Loucy (cell line): ENCODE measurements around the gene RIPOR2.

Experiments used
- H2AFZ ChIP-seq: fragments of 200-600 bp; sonication (generic); 2 replicates; pipeline ENCODE4 v1.6.0; 2016; ENCODE audit warnings: antibody characterized with exemption, mild to moderate bottlenecking, low read length, moderate library complexity
- H3F3A ChIP-seq: fragments of 200-600 bp; 2 replicates; pipeline ENCODE4 v1.6.0; 2016; ENCODE audit warnings: antibody characterized with exemption, low read depth, mild to moderate bottlenecking
- H3K27me3 ChIP-seq: fragments of 200-600 bp; sonication (generic); 2 replicates; pipeline ENCODE4 v1.6.1; 2014; ENCODE audit warnings: low read length, mild to moderate bottlenecking; ENCODE audit not compliant: insufficient read depth, poor library complexity, severe bottlenecking
- H3K36me3 ChIP-seq: fragments of 200-600 bp; sonication (generic); 2 replicates; pipeline ENCODE4 v1.6.1; 2016; ENCODE audit warnings: low read length; ENCODE audit not compliant: insufficient read depth
- H3K4me1 ChIP-seq: fragments of 200-600 bp; sonication (generic); 2 replicates; pipeline ENCODE4 v1.5.1; 2014; ENCODE audit warnings: low read length, mild to moderate bottlenecking; ENCODE audit not compliant: insufficient read depth, poor library complexity, severe bottlenecking
- H3K4me2 ChIP-seq: fragments of 200-600 bp; sonication (generic); 2 replicates; pipeline ENCODE4 v1.6.0; 2014; ENCODE audit warnings: antibody characterized with exemption, low read length, low read depth, mild to moderate bottlenecking; ENCODE audit not compliant: poor library complexity, severe bottlenecking
- H3K4me3 ChIP-seq: fragments of 200-600 bp; sonication (generic); 2 replicates; pipeline ENCODE4 v1.5.1; 2014; ENCODE audit warnings: low read length, mild to moderate bottlenecking, mixed read lengths; ENCODE audit not compliant: poor library complexity, severe bottlenecking
- H3K79me2 ChIP-seq: fragments of 200-600 bp; sonication (generic); 2 replicates; pipeline ENCODE4 v1.6.1; 2014; ENCODE audit warnings: low read length; ENCODE audit not compliant: insufficient read depth
- H3K9ac ChIP-seq: fragments of 200-600 bp; sonication (generic); 2 replicates; pipeline ENCODE4 v1.6.0; 2014; ENCODE audit warnings: mild to moderate bottlenecking, low read depth, low read length, moderate library complexity; ENCODE audit not compliant: poor library complexity, severe bottlenecking
- H3K9me2 ChIP-seq: fragments of 200-600 bp; sonication (generic); replicated peaks from 2 replicates; pipeline ENCODE4 v1.6.1; 2016; ENCODE audit warnings: low read depth, low read length, mixed read lengths
- H3K9me3 ChIP-seq: fragments of 200-600 bp; sonication (generic); 2 replicates; pipeline ENCODE4 v1.6.1; 2014; ENCODE audit warnings: mild to moderate bottlenecking, antibody characterized with exemption, low read length, low read depth; ENCODE audit not compliant: insufficient read depth
- H4K20me1 ChIP-seq: fragments of 200-600 bp; sonication (generic); 2 replicates; pipeline ENCODE4 v1.6.0; 2014; ENCODE audit warnings: antibody characterized with exemption, low read length, mild to moderate bottlenecking; ENCODE audit not compliant: insufficient read depth, poor library complexity, severe bottlenecking
- EZH2phosphoT487 ChIP-seq: fragments of 200-600 bp; IDR thresholded peaks from 2 replicates; pipeline ENCODE4 v1.6.1; 2018; ENCODE audit warnings: antibody characterized with exemption, mild to moderate bottlenecking, moderate library complexity, borderline replicate concordance
- TF ChIP-seq, protein P1 (sequence below): fragments of 200-600 bp; sonication (generic); conservative IDR thresholded peaks from 2 replicates; pipeline ENCODE4 v1.5.1; 2014; ENCODE audit warnings: mild to moderate bottlenecking, antibody characterized with exemption, low read length

RIPOR2 gene

DNA sequence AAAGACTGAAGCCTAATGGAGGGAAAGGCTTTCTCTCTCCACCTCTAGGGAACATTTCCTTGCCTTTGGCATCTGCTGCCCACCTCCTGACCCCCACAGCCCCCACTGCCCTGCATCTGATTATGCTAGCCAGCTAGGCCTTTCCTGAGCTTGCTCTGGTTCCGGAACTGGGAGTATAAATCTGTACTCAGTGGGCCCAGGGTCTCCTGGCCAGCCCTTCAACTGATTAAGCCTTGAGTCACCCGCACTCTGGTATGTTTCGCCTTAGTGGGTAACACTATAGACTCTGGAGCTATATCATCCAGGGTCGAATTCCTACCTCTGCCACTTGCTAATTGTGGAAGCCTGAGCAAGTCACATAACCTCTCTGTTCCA is 45.6 kb upstream of the RIPOR2 start:
- peaks cover 29% of the 10 kb centered on the region for H4K20me1 ChIP-seq
- H3K9ac ChIP-seq: no peak overlapping the region
- no peak overlapping the region for H2AFZ ChIP-seq
- no peaks in the 10 kb centered on the region for H3K9me3 ChIP-seq
- no peak overlapping the region for H3K4me2 ChIP-seq
- no peak overlapping the region for H3K4me3 ChIP-seq
- peaks cover under 1% of the 10 kb centered on the region for H3K4me1 ChIP-seq
- H3K9me2 ChIP-seq: no peaks in the 10 kb centered on the region
- peaks cover 47% of the 10 kb centered on the region; the same call in 1 of the 2 replicates for H3K36me3 ChIP-seq
- no peaks in the 10 kb centered on the region for H3K27me3 ChIP-seq
- no peak for TF ChIP-seq EZH2phosphoT487
- TF ChIP-seq, protein P1, sequence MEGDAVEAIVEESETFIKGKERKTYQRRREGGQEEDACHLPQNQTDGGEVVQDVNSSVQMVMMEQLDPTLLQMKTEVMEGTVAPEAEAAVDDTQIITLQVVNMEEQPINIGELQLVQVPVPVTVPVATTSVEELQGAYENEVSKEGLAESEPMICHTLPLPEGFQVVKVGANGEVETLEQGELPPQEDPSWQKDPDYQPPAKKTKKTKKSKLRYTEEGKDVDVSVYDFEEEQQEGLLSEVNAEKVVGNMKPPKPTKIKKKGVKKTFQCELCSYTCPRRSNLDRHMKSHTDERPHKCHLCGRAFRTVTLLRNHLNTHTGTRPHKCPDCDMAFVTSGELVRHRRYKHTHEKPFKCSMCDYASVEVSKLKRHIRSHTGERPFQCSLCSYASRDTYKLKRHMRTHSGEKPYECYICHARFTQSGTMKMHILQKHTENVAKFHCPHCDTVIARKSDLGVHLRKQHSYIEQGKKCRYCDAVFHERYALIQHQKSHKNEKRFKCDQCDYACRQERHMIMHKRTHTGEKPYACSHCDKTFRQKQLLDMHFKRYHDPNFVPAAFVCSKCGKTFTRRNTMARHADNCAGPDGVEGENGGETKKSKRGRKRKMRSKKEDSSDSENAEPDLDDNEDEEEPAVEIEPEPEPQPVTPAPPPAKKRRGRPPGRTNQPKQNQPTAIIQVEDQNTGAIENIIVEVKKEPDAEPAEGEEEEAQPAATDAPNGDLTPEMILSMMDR: no peak
- peaks cover 77% of the 10 kb centered on the region for H3K79me2 ChIP-seq
- H3F3A ChIP-seq: no peaks in the 10 kb centered on the region

DNA sequence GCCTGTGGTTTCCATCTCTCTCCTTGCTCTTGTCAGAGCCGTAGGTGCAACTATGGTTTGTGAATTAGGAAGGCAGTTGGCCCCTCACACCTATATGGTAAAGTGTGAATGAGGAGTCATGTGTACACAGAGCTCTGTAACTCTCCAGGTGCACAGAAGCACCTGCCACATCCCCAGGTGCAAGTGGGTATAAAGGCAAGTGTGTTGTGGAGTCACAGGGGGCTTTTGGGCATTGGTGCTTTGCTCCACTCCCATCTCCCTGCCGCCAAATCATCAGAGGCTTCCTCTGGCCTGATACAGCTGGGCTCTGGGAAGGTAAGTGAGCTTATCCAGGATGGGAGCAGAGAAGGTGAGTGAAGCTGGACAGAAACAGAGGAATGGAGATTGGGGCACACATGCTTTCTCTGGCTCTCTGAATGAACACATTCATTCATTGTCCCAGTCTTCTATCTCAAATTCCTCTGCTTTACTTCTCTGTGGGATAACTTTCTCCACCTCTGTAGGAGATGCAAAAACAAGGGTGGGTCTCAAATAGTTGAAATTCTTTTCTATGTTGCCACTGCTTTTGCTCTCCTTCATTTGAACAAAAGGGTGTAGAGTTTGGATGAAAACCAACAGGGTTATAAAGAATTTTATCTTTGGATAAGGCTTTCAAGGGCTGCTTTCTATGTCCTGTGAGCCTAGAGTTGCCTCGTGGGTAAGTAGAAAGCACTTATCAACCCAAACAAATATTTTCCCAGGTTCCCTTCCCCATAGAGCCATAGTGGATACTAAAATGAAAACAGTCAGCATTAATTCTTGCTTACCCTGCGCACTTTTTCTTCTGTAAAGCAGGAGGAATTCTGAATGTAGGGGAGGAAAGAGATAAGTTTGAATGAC is 45.0 kb upstream of the RIPOR2 start:
- no peak overlapping the region for H3K9ac ChIP-seq
- no peak overlapping the region for H3K4me2 ChIP-seq
- H3K4me1 ChIP-seq: no peaks in the 10 kb centered on the region
- peaks cover 24% of the 10 kb centered on the region for H4K20me1 ChIP-seq
- no peak overlapping the region for H3K4me3 ChIP-seq
- H2AFZ ChIP-seq: no peak overlapping the region
- peaks cover 71% of the 10 kb centered on the region for H3K79me2 ChIP-seq
- no peaks in the 10 kb centered on the region for H3K9me2 ChIP-seq
- TF ChIP-seq EZH2phosphoT487: no peak
- TF ChIP-seq, protein P1: no peak
- no peaks in the 10 kb centered on the region for H3K9me3 ChIP-seq
- H3K36me3 ChIP-seq: peaks cover 40% of the 10 kb centered on the region; the same call in 1 of the 2 replicates
- no peaks in the 10 kb centered on the region for H3K27me3 ChIP-seq
- H3F3A ChIP-seq: no peaks in the 10 kb centered on the region

DNA sequence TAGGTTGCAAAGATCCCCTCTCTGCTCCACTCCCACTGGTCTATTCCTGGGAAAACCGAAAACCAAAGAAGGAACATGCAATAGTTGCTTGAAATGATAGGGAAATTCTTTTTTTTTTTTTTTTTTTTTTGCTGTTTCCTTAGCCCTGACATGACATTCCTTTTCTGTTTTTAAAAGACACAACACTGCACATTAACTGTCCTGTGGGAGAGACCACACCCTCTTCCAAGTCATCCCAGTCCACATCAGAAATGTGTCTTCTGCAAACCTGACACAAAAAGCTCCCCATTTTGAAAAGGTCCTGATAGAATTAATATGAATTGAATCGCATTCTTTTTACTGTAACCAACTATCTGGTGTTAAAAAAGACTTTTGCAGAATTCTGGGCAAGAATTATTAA is 43.4 kb upstream of the RIPOR2 start:
- H3K79me2 ChIP-seq: peaks cover 68% of the 10 kb centered on the region
- H3F3A ChIP-seq: no peaks in the 10 kb centered on the region
- H3K27me3 ChIP-seq: no peaks in the 10 kb centered on the region
- H3K4me2 ChIP-seq: no peak overlapping the region
- peaks cover 27% of the 10 kb centered on the region for H4K20me1 ChIP-seq
- H3K4me1 ChIP-seq: peaks cover 9% of the 10 kb centered on the region
- TF ChIP-seq, protein P1: no peak
- no peak for TF ChIP-seq EZH2phosphoT487
- no peak overlapping the region for H2AFZ ChIP-seq
- peaks cover 37% of the 10 kb centered on the region; the same call in 1 of the 2 replicates for H3K36me3 ChIP-seq
- H3K9me3 ChIP-seq: no peaks in the 10 kb centered on the region
- no peak overlapping the region for H3K9ac ChIP-seq
- H3K4me3 ChIP-seq: no peak overlapping the region
- no peaks in the 10 kb centered on the region for H3K9me2 ChIP-seq
